ENCODE data around the gene FTL.

Gene FTL

DNA sequence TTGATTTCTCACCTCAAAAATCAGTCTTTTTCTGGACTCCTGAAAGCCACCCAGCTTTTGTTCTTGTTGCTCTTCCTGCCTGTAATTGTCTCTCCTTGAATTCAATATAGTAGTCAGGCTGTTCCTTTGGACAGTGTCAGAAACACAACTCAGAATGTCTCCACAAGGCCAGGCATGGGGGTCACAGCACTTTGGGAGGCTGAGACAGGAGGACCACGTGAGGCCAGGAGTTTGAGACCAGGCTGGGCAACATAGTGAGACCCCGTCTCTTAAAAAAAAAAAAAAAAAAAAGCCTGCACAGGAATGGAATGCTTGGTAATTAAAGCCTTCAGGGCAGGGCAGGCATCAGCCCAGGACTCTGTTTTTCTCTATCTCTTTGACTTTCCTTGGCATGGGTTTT is 19.3 kb upstream of the FTL start:
- DNase-seq (ENCODE audit: low read depth in 2 of 2): no peak

DNA sequence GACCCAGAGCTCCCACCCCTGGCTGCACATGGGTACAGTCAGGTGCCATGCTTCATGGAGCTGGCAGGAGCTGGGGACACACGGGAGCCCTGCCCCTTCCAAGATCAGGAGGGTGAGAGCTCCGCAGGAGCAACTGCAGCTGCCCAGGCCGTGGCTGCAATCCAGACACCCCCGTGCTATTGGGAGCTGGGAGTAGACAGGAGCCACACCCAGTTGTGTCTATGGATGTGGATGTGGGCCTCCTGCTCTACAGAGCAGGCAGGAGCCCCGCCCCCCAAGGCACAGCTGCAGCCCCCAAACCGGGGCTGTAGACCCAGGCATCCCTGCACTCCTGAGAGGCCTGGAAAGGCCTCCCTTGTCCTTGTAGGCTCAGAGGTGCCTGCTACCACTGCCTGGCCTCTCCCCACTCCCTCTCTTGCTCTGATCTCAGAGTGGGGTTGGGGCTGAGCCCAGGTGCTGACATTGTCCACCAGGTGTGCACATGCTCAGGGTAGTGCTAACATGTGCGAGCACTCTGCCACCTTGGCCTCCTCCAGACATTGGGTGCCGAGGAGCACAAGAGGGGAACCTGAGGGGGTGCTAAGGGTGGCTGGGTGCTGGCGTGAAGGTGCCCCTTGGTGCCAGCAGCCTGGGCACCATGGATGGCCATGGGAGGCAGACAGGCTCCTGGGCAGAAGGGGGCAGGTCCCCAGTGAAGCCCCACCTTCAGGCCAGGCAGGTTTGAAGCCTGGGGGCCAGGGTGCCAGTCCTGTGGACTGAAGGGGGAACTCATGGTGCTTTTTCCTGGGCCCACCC is 18.4 kb upstream of the FTL start:
- no peak for DNase-seq (ENCODE audit: low read depth in 2 of 2)

DNA sequence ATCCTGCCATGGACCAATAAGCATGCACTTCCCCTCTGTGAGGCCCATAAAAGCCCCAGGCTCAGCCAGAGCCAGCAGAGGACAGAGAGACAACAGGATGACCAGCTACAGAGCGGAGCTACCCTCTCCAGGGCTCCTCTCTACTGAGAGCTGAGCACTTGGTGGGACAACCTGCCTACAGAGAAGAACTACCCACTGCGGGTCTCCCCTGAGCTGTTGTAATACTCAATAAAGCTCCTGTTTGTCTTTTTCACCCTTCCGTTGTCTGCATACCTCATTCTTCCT is 17.9 kb upstream of the FTL start:
- no peak for DNase-seq (ENCODE audit: low read depth in 2 of 2)

DNA sequence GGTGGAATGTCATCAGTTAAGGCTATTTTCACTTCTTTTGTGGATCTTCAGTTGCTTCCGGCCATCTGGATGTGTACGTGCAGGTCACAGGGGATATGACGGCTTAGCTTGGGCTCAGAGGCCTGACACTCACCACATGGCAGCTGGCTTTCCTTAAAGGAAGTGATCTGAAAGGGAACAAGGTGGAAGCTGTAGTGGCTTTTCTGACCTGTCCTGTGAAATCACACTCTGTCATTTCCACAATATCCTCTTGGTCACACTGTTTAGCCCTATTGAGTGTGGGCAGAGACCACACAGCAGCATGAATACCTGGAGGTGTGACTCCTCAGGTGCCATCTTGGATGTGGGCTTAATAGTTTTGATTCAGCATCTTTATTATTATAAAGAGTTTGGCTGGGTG is 14.9 kb upstream of the FTL start:
- DNase-seq (ENCODE audit: low read depth in 2 of 2): no peak

DNA sequence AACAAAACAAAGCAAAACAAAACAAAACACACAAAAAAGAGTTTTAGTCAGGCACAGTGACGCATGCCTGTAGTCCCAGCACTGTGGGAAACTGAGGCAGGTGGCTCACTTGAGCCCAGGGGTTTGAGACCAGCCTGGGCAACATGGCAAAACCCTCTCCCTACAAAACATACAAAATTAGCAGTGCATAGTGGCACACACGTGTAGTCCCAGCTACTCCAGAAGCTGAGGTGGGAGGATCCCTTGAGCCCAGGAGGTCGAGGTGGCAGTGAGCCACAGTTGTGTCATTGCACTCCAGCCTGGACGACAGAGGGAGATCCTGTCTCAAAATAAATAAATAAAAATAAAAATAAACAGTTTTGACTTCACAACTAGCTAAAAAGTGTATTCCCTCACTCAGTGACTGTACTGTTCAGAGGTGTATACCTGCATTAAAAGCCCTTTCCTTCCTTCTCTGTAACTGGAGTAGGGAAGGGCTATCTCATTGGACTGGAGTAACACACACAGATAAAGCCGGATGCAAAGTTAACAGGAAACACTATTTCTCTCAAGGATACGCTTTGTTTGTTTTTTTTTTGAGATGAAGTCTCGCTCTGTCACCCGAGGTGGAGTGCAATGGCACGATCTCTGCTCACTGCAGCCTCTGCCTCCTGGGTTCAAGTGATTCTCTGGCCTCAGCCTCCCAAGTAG is 14.1 kb upstream of the FTL start:
- DNase-seq (ENCODE audit: low read depth in 2 of 2): no peak

DNA sequence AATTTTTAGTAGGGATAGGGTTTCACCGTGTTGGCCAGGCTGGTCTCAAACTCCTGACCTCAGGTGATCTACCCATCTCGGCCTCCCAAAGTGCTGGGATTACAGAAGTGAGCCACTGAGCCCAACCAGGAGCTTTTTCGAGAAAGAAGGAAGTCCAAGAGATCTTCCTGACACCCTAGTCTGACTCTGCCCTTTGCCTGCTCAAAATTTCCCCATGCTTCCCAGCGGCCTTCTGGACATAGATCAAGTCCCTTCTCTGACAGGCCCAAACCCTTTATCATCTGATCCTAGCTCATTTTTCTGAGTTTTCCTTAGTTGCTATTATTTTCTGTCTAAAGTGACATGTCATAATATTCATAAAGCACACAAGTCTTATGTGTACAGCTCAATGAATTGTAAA is 12.0 kb upstream of the FTL start:
- no peak for DNase-seq (ENCODE audit: low read depth in 2 of 2)

DNA sequence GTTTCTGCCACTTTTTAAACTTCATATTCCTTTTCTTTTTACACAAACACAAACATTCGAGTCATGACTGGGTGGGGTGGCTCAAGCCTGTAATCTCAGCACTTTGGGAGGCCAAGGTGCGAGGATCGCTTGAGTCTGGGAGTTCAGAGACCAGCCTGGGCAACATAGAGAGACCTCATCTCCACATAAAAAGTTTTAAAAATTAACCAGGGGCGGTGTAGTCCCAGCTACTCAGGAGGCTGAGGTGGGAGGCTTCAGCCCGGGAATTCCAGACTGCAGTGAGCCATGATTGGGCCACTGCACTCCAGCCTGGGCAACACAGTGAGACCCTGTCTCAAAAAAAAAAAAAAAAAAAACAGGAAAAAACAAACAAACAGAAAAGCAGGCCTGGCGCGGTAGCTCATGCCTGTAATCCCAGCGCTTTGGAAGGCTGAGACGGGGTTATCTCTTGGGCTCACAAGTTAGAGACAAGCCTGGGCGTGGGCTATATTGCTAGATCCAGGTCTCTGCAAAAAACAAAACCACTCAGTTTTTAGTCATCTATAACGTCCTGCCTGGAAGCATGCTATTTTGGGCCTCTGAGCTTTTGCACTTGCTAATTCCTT is 11.0 kb upstream of the FTL start:
- DNase-seq (ENCODE audit: low read depth in 2 of 2): no peak

DNA sequence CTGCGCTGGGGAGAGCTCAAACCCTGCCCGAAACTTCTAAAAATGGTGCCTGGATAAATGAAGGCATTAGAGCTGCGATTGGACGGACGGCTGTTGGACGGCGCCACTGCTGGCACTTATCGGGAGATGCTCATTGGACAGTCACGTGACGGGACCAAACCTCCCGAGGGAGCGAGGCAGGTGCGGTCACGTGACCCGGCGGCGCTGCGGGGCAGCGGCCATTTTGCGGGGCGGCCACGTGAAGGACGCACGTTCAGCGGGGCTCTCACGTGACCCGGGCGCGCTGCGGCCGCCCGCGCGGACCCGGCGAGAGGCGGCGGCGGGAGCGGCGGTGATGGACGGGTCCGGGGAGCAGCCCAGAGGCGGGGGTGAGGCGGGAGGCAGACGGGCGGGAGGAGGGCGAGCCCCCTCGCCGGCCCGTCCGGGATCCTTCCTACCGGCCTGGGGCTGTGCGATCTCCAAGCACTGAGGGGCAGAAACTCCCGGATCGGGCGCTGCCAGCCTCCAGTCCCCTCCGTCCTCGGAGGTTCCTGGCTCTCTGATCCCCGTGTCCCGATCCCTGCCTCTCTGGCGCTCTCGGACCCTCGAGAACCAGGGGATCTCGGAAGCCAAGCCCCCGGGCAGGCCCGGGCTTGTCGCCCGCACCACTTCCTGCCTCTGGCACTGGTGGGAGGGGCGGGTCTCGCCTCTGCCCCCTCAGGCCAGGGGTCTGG is 10.4 kb upstream of the FTL start, which contains the start of gene BAX:
Gene BAX, plus strand, starts transcription at position 281 of the 713 bp plus-strand sequence. Its CDS starts 54 bp downstream, at position 335.
- peak; percentile 89 for DNase-seq (ENCODE audit: low read depth in 2 of 2)

DNA sequence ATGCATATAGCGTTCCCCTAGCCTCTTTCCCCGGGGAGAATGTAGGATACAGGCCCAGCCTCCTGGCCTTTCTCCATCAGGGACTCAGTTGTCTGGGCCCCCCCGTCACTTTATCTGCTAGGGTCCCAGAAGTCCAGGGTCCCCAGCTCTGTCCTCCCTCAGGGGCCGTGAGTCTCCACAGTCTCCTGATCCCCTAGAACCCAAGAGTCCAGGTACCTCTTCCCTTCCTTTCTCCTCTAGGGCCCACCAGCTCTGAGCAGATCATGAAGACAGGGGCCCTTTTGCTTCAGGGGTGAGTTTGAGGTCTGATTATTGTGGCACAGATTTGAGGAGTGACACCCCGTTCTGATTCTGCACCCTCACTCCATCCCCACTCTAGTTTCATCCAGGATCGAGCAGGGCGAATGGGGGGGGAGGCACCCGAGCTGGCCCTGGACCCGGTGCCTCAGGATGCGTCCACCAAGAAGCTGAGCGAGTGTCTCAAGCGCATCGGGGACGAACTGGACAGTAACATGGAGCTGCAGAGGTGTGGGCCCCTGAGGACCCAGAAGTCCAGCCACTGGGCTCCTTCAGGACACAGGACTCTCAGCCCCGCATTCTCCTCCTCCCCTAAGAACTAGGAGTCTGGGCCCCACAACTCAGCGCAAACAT is 9.7 kb upstream of the FTL start:
- no peak for DNase-seq (ENCODE audit: low read depth in 2 of 2)

DNA sequence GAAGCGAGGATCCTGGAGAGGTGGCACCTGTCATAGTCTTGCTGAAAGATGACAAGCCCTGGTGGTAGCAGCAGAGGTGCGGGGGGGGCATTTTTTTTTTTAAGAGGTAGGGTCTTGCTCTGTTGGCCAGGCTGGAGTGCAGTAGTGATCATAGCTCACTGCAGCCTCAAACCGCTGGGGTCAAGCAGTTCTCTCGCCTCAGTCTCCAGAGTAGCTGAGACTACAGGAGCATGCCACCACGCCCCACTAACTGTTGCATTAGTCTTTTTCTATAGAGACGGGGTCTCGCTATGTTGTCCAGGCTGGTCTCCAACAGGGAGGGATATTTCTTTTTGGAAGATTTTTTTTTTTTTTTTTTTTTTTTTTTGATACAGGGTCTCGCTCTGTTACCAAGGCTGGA is 7.1 kb upstream of the FTL start:
- no peak for DNase-seq (ENCODE audit: low read depth in 2 of 2)

DNA sequence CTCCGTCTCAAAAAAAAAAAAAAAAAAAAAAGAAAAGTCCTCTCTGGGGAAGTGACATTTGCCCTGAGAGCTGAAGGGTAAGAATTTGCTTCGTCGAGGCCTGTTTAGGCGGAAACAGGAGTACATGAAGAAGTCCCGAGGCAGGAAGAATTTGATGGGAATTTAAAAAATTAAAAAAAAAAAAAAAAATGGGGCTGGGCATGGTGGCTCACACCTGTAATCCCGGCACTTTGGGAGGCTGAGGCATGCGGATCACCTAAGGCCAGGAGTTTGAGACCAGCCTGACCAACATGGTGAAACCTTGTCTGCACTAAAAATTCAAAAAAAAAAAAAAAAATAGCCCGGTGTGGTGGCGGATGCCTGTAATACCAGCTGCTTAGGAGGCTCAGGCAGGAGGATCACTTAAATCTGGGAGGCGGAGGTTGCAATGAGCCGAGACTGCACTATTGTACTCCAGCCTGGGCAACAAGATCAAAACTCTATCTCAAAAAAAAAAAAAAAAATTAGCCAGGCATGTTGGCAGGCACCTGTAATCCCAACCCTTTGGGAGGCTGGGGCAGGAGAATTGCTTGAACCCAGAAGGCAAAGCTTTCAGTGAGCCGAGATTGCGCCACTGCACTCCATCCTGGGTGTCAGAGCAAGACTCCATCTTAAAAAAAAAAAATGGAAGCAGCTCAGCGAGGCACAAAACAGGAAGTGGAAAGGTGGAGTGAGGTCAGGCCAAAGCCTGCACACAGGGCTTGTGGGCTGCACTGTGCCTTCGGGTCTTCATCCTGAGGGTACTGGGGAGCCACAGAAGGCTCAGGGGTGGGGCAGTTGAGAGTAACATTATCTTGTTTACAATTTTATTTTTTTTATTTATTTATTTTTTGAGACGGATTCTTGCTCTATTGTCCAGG is 5.5 kb upstream of the FTL start:
- no peak for DNase-seq (ENCODE audit: low read depth in 2 of 2)

DNA sequence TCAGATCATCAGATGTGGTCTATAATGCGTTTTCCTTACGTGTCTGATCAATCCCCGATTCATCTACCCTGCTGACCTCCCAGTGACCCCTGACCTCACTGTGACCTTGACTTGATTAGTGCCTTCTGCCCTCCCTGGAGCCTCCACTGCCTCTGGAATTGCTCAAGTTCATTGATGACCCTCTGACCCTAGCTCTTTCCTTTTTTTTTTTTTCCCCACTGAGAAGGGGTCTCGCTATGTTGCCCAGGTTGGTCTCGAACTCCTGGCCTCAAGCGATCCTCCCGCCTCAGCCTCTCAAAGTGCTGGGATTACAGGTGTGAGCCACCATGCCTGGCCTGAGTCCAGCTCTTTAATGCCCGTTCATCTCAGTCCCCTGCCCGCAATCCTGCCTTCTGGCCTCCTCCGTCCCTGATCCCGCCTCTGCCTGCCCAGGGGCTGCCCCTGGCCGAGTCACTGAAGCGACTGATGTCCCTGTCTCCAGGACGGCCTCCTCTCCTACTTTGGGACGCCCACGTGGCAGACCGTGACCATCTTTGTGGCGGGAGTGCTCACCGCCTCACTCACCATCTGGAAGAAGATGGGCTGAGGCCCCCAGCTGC is 4.0 kb upstream of the FTL start:
- no peak for DNase-seq (ENCODE audit: low read depth in 2 of 2)

DNA sequence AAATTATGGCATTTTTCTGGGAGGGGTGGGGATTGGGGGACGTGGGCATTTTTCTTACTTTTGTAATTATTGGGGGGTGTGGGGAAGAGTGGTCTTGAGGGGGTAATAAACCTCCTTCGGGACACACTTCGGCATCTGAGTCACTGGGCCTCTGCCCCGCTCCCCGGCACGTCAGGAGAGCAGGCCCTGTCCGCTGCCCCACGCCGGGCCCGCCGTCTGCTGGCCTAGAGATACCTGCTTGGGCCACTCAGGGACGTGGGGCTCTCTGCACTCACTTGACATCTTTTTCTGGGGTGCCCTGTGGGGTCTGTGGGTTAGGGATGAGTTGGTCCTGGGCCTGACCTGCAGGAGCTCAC is 3.5 kb upstream of the FTL start:
- no peak for DNase-seq (ENCODE audit: low read depth in 2 of 2)

DNA sequence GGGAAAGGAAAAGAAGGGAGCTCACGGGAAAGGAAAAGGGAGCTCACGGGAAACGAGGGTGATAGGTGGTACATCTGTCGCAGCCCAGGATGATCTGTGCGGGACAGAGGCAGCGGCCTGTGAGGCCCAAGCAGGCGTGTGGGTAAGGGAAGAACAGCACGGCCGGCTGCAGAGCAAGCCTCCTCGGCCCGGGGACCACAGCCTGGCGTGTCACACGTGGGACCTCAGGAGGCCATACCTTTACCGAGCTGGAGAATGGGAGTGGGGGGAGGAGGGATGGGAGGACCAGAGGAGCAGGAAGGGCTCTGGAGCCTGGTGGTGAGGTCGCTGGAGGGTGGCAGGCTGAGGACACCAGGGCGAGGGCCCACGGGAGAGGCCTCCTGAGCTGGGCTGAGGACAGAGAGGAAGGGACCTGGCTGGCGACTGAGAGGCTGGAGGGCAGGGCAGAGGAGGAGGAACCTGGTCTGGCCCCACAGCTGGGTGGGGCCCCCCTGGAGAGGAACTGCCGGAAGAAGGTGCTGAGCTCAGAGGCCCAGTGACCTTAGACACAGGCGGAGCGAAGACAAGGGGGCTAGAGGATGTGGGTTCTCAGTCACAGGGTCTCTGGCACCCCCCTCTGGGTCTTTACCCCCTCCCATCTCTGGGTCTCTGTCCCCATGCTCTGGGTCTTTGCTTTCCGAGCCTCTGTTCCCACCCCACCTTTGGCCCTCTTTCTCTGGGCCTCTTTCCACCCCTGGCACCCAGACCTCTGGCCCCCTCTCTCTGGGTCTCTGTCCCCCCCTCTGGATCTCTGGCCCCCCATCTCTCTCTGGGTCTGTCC is 2.9 kb upstream of the FTL start:
- DNase-seq (ENCODE audit: low read depth in 2 of 2): no peak

DNA sequence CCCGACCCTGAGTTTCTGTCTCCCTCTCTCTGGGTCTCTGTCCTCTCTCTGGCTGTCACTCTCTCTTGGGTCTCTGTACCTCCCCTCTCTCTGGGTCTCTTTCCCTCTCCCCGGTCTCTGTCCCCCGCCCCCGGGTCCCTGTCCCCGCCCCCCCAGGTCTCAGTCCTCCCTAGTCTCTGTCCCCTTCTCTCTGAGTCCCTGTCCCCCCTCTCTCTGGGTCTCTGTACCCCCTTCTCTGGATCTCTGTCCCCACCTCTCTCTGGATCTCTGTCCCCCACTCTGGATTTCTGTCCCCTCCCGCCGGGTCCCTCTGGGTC is 2.3 kb upstream of the FTL start:
- no peak for DNase-seq (ENCODE audit: low read depth in 2 of 2)

DNA sequence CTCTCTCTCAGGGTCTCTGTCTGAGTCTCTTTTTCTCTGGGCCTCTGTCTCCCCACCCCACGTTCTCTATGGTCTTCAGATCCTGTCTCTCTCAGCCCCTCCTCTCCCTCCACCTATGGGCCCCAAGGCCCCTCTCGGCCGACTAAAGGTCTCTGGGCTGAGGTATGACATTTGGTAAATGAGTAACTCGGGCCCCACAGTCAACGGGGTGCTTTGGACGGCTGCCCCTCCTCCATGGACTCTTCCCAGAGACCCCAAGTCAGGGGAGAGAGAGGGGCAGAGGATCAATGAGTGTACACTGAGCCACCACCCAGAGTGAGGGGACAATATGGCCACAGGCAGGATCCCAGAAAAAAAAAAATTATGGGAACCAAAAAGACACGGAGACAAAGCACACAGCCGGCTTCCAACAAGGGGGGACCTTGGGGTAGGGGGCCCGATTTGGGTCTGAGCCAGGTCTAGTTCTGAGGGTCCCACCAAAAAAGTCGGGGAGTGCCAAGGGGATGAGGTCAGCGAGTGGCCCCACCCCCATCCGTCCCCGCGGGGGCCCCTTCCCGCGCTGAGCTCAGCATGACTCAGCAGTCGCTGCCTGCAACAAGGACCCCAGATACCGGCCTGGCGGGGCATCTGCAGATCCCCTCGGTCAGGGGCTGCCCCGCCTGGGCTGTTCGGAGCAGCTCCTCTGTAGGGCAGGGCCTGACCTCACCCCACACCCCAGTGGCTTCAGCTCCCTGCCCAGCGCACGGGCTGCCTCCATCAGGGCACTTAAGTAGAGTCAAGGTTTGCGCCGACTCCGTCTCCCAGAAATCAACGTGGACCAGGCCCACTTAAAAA is 1.5 kb upstream of the FTL start:
- DNase-seq (ENCODE audit: low read depth in 2 of 2): no peak

DNA sequence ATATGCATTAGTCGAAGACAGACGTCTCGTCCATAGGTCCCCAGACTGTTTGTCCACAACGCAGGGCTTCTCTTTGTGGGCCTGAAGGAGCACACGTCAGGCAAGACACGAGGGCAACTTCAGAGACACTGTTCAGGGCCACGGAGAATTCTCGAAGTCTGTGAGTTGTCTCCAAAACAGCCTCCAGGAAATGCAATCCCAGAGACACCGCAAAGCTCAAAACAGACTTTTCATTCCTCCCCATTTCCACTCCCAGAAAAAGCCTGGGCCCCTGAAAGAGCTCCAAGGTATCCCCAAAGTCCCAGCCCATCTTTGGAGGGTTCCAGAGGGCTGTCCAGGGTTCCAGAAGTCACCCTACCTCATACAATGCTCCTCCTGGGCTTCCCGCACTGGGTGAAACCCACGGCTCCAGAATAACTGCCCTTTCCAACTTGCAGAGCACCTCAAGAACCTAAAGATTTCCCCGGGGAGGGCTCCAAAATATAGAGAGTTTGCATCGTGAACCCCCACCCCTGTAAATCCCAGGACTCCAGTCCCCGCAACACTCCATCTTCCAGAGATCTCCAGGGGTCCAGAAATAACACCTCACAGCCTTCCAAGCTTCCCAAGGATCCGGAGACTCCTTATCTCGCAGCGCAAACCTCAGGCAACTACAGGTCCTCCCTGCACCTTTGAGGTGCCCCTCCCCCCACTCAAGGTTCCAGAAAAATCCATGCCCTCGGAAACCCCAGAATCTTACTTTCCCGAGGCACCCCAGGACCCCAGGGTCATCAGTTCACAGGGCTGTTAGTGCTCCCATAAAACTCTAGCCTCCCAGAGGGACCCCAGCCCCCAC is 687 bp upstream of the FTL start:
- DNase-seq (ENCODE audit: low read depth in 2 of 2): no peak

All from fibroblast of skin of left quadriceps (primary cell).